OCI-LY3 (cell line): ENCODE measurements around the gene TBXAS1.

Experiments
- EZH2phosphoT487 ChIP-seq: fragments of 200-600 bp; shearing (Covaris generic); IDR thresholded peaks from 2 replicates; pipeline ENCODE4 v1.6.1; 2018; ENCODE audit warnings: antibody characterized with exemption, mixed run types, low read depth
- TF ChIP-seq, protein P1 (sequence below): fragments of 200-600, 300-600 bp; sonication (generic); IDR thresholded peaks from 2 replicates; pipeline ENCODE4 v1.5.1; 2014; ENCODE audit warnings: antibody characterized with exemption, low read length, low read depth

DNA sequence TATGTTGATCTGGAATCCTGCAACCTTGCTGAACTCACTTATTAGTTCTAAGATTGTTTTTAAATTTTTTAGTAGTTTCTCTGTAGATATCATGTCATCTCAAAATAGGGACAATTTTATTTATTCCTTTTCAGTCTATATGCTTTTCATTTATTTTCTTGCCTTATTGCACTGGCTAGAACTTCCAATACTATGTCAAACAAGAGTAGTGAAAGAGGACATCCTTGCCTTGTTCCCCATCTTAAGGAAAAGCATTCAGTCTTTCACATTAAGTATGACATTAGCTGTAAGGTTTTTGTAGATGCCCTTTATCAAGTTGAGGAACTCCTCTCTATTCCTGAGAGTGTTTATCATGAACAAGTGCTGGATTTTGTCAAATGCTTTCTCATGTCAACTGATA, 77.8 kb downstream of the TBXAS1 start:
- TF ChIP-seq, protein P1, sequence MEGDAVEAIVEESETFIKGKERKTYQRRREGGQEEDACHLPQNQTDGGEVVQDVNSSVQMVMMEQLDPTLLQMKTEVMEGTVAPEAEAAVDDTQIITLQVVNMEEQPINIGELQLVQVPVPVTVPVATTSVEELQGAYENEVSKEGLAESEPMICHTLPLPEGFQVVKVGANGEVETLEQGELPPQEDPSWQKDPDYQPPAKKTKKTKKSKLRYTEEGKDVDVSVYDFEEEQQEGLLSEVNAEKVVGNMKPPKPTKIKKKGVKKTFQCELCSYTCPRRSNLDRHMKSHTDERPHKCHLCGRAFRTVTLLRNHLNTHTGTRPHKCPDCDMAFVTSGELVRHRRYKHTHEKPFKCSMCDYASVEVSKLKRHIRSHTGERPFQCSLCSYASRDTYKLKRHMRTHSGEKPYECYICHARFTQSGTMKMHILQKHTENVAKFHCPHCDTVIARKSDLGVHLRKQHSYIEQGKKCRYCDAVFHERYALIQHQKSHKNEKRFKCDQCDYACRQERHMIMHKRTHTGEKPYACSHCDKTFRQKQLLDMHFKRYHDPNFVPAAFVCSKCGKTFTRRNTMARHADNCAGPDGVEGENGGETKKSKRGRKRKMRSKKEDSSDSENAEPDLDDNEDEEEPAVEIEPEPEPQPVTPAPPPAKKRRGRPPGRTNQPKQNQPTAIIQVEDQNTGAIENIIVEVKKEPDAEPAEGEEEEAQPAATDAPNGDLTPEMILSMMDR = no peak
- TF ChIP-seq EZH2phosphoT487 = no peak
